Pons (tissue), 1 donor: ENCODE results near the gene ERCC4.

Source experiments
- DNase-seq: peaks from one replicate; pipeline ENCODE4 v3.0.0-alpha.2; 2016; ENCODE audit warnings: low spot score

ERCC4 gene

DNA sequence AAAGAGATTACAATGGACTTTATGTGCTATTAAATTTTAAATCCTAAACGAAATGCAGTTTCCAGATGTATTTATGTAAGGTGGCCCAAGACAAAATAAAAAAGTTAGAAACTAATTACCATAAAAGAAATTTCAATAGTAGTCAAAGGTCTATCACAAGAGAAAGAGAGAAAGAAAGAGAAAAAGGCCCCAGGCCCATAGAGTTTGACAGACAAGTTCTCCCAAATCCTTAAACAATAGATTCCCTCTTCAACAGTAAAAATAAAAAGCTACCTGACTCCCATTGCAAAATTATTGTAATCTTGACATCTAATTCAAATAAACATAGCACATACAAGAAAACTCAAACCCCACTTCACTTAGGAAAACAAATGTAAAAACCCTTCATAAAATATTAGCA lies 8.6 kb upstream of the ERCC4 start:
- DNase-seq: no peak

DNA sequence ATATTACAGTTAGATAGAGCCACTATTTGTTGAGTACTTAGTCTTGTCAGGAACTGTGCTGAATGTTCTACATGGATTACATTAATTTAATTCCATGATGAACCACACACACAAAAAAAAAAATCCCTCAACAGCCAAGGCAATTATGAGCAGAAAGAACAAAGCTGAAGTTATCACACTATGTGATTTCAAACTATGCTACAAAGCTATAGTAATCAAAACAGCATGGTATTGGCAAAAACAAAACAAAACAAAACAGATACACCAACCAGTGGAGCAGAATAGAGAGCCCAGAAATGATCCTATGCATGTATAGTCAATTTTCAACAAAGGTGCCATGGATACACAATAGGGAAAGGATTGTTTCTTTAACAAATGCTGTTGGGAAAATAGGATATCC lies 8.1 kb upstream of the ERCC4 start:
- DNase-seq: no peak

DNA sequence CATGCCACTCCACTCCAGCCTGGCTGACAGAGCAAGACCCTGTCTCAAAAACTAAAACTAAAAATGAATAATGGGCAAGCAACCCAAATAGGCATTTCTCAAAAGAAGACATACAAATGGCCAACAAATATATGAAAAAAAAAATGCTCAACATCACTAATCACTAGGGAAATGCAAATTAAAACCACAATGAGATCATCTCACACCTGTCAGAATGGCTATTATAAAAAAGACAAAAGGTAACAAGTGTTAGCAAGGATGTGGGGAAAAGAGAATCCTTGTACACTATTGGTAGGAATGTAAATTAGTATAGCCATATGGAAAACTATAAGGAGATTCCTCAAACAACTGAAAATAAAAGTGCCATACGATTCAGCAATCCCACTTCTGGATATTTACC lies 7.1 kb upstream of the ERCC4 start:
- no peak for DNase-seq

- no peak for DNase-seq
These were observed 6.3 kb upstream of the ERCC4 start for GRCh38 chr16:13913374-13914292.

DNA sequence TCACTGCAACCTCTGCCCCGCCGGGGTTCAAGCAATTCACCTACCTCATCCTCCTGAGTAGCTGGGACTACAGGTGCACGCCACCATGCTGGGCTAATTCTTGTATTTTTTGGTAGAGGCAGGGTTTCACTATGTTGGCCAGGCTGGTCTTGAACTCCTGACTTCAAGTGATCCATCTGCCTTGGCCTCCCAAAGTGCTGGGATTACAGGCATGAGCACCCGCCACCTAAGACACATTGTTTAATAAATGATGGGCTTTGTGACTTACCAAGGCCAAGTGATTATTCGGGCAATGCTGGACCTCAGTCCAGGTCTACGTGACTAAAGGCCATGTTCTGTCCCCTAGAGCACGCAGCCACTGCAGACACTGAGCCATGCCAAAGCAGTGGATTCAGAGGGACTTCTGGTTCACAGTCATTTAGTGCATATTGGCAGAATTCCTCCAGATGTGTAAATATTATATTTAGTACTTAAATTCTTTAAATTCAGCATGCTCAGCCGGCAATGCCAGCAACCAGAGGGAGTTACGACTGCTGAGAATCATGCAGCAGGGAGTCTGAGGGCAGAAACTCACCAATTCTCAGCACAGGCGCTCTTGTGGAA lies 4.8 kb upstream of the ERCC4 start:
- DNase-seq: no peak

- DNase-seq: no peak
These were observed 648 bp upstream of the ERCC4 start for GRCh38 chr16:13919330-13919682.

DNA sequence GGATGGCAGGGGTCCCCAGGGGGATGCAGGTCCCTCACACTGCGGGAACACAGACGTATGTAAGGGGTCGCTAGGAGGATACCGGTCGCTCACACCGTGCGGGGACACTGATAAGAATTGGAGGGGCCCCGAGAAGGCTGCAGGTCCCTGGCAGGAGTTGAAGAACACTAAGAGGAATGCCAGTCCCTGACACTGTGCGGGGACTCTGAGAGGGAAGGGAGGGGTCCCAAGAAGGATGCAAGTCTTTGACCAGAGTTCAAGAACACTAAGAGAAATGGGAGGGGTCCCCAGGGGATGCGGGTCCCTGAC lies 510 bp downstream of the ERCC4 start:
- DNase-seq: no peak

- DNase-seq: no peak
These were observed 1.4 kb downstream of the ERCC4 start for GRCh38 chr16:13921328-13921727.

DNA sequence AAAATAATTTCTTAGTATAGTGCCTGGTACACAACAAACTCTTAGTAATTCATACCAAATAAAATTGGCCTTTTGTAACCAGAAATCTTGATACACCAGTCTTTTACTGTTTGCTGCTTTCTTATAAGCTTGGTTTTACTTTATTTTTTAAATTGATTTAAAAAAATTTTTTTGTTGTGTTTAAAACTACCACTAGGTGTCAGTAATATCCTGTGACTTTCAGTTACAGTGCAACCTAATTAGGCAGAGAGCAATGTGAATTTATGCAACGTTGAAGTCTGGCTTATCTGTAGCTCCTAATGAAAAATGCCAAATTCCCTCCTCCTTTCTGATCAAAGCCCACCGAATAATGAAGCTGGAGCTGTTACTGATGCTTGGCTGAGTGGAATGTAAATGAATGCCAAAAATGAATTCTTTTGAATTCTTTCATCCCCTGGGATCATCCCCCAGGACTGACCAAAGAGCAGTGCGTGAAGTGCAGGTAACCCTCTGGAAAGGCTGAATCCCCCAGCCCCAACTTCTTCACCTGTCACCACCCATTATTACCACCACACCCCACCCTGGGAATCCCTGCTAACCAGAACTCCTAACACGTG lies 3.8 kb downstream of the ERCC4 start:
- peak; percentile 64 for DNase-seq

- peak; percentile 36 for DNase-seq
These were observed 6.5 kb downstream of the ERCC4 start for GRCh38 chr16:13926464-13926863.

DNA sequence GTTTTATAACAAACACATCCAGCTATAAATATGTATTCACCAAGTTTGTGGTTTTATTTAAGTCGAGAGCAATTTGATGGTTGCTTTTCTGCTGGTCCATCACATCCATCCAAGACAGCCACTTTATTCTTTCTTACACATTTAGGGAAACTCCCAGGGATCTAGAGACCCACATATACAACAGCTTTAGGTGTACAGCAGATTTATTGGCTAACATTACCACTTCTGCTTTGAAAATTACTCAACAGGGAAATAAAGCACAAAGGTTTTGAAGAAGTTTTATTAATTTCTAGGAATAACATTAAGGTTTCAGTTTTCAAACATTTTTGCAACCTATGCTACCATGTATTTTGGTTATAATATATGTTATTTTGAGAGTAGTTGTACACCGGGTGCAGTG lies 6.9 kb downstream of the ERCC4 start:
- no peak for DNase-seq

DNA sequence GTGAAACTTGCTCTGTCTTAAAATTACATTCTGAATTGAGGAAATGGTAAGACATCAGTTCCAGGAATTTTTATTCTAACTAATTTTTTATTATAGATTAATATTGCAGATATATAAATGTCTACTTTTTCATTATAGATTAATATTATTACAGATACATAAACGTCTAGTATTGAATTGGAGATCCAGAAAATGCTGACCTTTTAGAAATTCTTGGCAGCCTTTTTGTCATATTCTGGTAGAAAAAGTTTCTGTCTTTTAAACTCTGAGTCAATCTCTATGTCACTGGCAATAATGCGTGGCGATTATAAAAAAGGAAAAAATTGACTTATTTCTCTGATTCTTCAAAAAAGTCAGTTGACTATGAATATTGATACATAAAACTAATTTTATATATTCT lies 8.7 kb downstream of the ERCC4 start:
- no peak for DNase-seq

DNA sequence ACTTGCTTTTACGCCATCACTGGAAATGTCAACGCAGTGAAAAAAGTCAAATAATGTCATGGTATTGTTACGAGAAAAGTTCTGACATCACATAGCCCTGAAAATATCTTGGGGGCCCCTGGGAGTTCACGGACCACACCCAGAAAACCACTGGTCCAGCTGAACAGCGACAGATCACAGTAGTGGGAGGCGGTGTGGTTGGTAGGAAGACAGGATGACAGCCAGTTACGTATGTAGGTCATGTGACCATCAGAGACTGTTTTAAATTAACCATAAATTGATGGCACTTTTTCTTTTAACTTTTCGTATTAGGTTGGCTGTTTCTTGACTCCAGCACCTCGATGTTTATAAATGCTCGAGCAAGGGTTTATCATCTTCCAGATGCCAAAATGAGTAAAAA lies 11.9 kb downstream of the ERCC4 start:
- no peak for DNase-seq

- DNase-seq: no peak
These were observed 15.5 kb downstream of the ERCC4 start for GRCh38 chr16:13935408-13935807.

GRCh38 chr16:13936155-13936554 lies 16.2 kb downstream of the ERCC4 start:
- no peak for DNase-seq

GRCh38 chr16:13936596-13937081 lies 16.7 kb downstream of the ERCC4 start:
- DNase-seq: no peak

- no peak for DNase-seq
These were observed 17.5 kb downstream of the ERCC4 start for GRCh38 chr16:13937411-13937810.

GRCh38 chr16:13938480-13938879 lies 18.5 kb downstream of the ERCC4 start:
- no peak for DNase-seq

GRCh38 chr16:13939821-13940220 lies 19.9 kb downstream of the ERCC4 start:
- DNase-seq: no peak

- no peak for DNase-seq
These were observed 20.5 kb downstream of the ERCC4 start for GRCh38 chr16:13940397-13940933.

DNA sequence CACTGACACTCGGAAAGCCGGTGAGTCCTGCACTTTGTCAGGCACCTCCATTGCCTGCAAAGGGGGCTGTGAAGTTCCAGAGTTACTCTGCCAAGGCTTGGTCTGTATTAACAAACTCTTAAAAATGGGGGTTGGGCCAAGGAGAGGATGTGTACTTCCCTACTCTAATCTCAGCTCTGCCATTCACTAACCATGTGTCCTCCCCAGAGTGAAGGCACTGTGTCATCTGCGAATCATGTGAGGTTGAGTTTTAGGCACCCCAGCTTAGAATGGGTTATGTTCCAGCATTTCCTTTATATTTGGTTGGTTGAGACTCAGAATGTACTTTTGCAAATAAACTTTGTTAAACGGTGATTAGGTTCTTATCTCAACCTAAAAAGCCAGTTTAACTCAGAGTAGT lies 24.9 kb downstream of the ERCC4 start:
- DNase-seq: no peak

DNA sequence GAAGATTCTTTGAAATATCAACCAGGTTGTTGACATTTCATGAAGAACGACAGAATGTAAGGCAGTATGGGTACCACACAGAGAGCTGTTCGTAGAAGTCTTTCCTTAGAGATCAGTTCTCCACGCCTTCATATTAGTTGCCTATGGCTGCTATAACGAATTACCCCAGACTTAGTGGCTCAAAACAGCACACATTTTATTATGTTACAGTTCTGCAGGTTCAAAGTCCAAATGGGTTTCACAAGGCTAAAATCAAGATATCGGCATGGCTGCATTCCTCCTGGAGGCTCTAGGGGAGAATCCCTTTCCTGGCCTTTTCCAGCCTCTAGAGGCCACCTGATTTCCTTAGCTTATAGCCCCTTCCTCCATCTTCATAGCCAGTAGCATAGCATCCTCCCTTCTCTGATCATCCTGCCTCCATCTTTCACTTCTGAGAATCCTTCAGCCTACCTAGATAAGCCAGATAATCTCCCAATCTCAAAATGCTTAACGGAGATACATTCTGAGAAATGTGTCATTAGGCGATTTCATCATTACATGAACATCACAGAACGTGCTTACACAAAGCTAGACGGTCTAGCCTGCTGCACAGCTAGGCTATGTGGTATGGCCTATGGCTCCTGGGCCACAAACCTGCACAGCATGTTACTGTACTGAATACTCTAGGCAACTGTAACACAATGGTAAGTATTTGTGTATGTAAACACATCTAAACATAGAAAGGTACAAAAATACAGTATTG lies 26.0 kb downstream of the ERCC4 start:
- no peak for DNase-seq
